Measurements from ENCODE around the gene CHTF8.

DNA sequence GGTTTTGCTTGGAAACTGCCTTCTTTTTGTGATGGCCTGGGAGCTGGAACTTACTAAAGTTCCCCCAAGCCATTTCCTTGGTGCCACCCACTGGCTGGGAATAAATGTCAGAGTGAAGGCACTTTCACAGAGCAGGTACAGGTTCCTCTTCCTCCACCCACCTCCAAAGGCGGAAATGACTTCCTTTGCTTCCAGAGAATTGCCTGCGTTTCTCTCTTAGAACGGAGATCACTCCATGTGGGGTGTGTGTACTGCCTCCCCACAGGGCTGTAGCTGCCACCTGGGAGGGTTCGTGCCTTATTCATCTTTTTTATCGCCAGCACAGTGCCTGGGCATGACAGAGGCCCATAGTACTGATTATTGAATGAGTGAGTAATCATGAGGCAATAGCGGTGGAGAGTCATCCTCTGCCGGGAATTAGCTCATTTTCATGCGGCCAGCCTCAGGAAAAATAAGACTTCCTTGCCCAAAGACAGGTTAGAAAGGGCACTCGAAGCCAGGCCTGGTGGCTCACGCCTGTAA, 59.1 kb downstream of the CHTF8 start:
- TF ChIP-seq GATA2 (IDR thresholded peaks at IDR 0.05; ENCODE audit: low read depth, low read length) (no peak), GATA3 (IDR thresholded peaks at IDR 0.05; ENCODE audit: low read depth, low read length) (no peak)

Measured in SH-SY5Y (cell line).